Uterus (tissue), 2 donors: ENCODE results near the gene COL10A1.

Experiments used
- POLR2A ChIP-seq, 2 donors: fragments of 450-650 bp; IDR thresholded peaks; one replicate each; pipeline ENCODE4 v1.6.1; 2016; ENCODE audit warnings: antibody characterized with exemption in 2 of 2, mild to moderate bottlenecking in 1 of 2, moderate library complexity in 1 of 2
- TF ChIP-seq, protein P1 (sequence below), 4 experiments: fragments of 200-600 bp in 2 of 4; fragments of 450-650 bp in 2 of 4; sonication (generic) in 2 of 4; IDR thresholded peaks; one replicate each; pipeline ENCODE4 v1.5.1; 2016 to 2019; ENCODE audit warnings: antibody characterized with exemption in 4 of 4, mild to moderate bottlenecking in 2 of 4, moderate library complexity in 1 of 4

DNA sequence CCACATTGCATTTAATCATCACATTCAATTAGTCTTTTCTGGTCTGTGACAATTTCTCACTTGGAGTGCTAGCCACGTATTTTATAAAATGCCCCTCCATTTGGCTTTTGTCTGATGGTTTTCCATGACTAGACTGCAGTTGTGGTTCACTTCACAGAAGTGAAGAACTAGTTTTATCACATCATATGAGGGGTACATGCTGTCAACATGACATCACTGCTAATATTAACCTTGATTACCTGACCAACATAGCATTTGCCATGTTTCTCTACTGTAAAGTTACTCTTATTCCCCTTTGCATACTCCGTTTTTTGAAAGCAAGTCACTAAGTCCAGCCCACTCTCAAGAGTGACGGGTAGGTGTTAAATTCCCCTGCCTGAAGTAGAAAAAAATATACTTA, 48.0 kb upstream of the COL10A1 start:
- TF ChIP-seq, protein P1, sequence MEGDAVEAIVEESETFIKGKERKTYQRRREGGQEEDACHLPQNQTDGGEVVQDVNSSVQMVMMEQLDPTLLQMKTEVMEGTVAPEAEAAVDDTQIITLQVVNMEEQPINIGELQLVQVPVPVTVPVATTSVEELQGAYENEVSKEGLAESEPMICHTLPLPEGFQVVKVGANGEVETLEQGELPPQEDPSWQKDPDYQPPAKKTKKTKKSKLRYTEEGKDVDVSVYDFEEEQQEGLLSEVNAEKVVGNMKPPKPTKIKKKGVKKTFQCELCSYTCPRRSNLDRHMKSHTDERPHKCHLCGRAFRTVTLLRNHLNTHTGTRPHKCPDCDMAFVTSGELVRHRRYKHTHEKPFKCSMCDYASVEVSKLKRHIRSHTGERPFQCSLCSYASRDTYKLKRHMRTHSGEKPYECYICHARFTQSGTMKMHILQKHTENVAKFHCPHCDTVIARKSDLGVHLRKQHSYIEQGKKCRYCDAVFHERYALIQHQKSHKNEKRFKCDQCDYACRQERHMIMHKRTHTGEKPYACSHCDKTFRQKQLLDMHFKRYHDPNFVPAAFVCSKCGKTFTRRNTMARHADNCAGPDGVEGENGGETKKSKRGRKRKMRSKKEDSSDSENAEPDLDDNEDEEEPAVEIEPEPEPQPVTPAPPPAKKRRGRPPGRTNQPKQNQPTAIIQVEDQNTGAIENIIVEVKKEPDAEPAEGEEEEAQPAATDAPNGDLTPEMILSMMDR (IDR thresholded peaks at IDR 0.05), result no peak
- TF ChIP-seq POLR2A (IDR thresholded peaks at IDR 0.05), result no peak
